ENCODE measurements around the gene TNIP1.

GRCh38 chr5:151047814-151048425, 32.9 kb downstream of the TNIP1 start:
- TF ChIP-seq CTCF (IDR thresholded peaks at IDR 0.05; ENCODE audit: poor library complexity) (peak; percentile 53), EZH2 (IDR thresholded peaks at IDR 0.05; ENCODE audit: borderline replicate concordance) (no peak)
